CD4-positive, alpha-beta memory T cell (primary cell): ENCODE results near the gene PRKG1. TPM values are rescaled to one million over a fixed set of nuclear protein-coding genes. Genes with fewer than 3 reads are reported as not detected.

Experiments
- CTCF ChIA-PET: fragments of 350-600 bp; sonication (Branson Sonifier 250); formaldehyde crosslinking; loops from one replicate; lab custom pipeline; 2021; ENCODE audit warnings: inconsistent platforms; ENCODE audit not compliant: partially characterized antibody; lab: Charles Lee
- POLR2A ChIA-PET: fragments of 350-600 bp; sonication (Branson Sonifier 250); formaldehyde crosslinking; loops from one replicate; lab custom pipeline; 2021; ENCODE audit not compliant: partially characterized antibody; lab: Charles Lee
- DNase-seq, 5 donors: peaks; one replicate each; pipeline versions ENCODE4 v3.0.0 to v3.0.0-alpha.2; 2020 to 2022; ENCODE audit warnings: mixed read lengths in 1 of 5
- H3K27ac ChIP-seq: one replicate; pipeline ENCODE4 v1.7.0; 2013; ENCODE audit warnings: low read depth, low read length
- H3K27me3 ChIP-seq: 2 replicates; pipeline ENCODE4 v1.7.0; 2013; ENCODE audit warnings: mild to moderate bottlenecking, low read length, moderate library complexity; ENCODE audit not compliant: insufficient read depth
- H3K36me3 ChIP-seq: 2 replicates; pipeline ENCODE4 v1.7.0; 2013; ENCODE audit warnings: mild to moderate bottlenecking, low read length, moderate library complexity; ENCODE audit not compliant: insufficient read depth
- H3K4me1 ChIP-seq: 2 replicates; pipeline ENCODE4 v1.7.0; 2013; ENCODE audit warnings: mild to moderate bottlenecking, low read length, moderate library complexity; ENCODE audit not compliant: insufficient read depth
- H3K4me3 ChIP-seq, 2 donors: one replicate each; pipeline ENCODE4 v1.7.0; 2013; ENCODE audit warnings: low read length in 2 of 2, mild to moderate bottlenecking in 1 of 2
- H3K9me3 ChIP-seq, 2 donors: one replicate each; pipeline ENCODE4 v1.7.0; 2013; ENCODE audit warnings: low read length in 2 of 2, control low read depth in 1 of 2; ENCODE audit not compliant: control insufficient read depth in 1 of 2
- H3K27ac Mint-ChIP-seq, 7 donors: one replicate each; pipeline ENCODE4 v1.8.0; 2020 to 2021; ENCODE audit warnings: mixed read lengths in 7 of 7, mild to moderate bottlenecking in 6 of 7, inconsistent platforms in 3 of 7, moderate library complexity in 3 of 7
- H3K27me3 Mint-ChIP-seq, 2 donors: one replicate each; pipeline ENCODE4 v1.8.0; 2020 to 2021; ENCODE audit warnings: mixed read lengths in 2 of 2
- H3K36me3 Mint-ChIP-seq, 2 donors: one replicate each; pipeline ENCODE4 v1.8.0; 2020 to 2021; ENCODE audit warnings: mixed read lengths in 2 of 2, inconsistent platforms in 1 of 2, mild to moderate bottlenecking in 1 of 2
- H3K4me1 Mint-ChIP-seq, 4 donors: one replicate each; pipeline ENCODE4 v1.8.0; 2020 to 2021; ENCODE audit warnings: mixed read lengths in 4 of 4, mild to moderate bottlenecking in 1 of 4
- H3K4me3 Mint-ChIP-seq, 8 donors: one replicate each; pipeline ENCODE4 v1.8.0; 2020 to 2021; ENCODE audit warnings: mixed read lengths in 8 of 8, mild to moderate bottlenecking in 7 of 8, moderate library complexity in 6 of 8, inconsistent platforms in 3 of 8
- H3K9me3 Mint-ChIP-seq, 8 donors: one replicate each; pipeline ENCODE4 v1.8.0; 2020 to 2021; ENCODE audit warnings: mixed read lengths in 8 of 8, mild to moderate bottlenecking in 5 of 8, inconsistent platforms in 3 of 8, moderate library complexity in 1 of 8
- intact Hi-C: fragments of 100-400 bp; cut with micrococcal nuclease; formaldehyde crosslinking; loops from one replicate; pipeline ENCODE4 v1.15.1; 2023
- polyA plus RNA-seq, 2 donors: library from polyadenylated mRNA; unstranded; fragments of 300-500 nt; fragmentation: Illumina TruSeq; gene quantifications; one replicate each; pipeline ENCODE4 v1.2.3, GENCODE V29; 2021
- total RNA-seq, 2 experiments: library from RNA; stranded (reverse); gene quantifications; one replicate each; pipeline ENCODE4 v1.2.3, GENCODE V29; 2021

PRKG1 gene
- total and polyA plus RNA-seq, 4 experiments from 2014 or later, result 0.06 to 0.20 TPM; not detected in 2

- DNase-seq, result no peak
- no peaks in the 10 kb centered on the region for H3K4me1 ChIP-seq
- Mint-ChIP-seq H3K36me3 (no peaks in the 10 kb centered on the region), H3K9me3 (peaks cover 0 to 1% (median 0%) of the 10 kb centered on the region in 8 donors), H3K27me3 (peaks cover 0 to 1% of the 10 kb centered on the region in 2 donors), H3K4me3 (no peak overlapping the region), H3K27ac (no peak overlapping the region), H3K4me1 (no peaks in the 10 kb centered on the region)
- CTCF ChIA-PET, result no interaction called here
- intact Hi-C loops, result no loop called here
- no peak overlapping the region for H3K27ac ChIP-seq
- POLR2A ChIA-PET, result no interaction called here
- no peak overlapping the region for H3K4me3 ChIP-seq
- no peaks in the 10 kb centered on the region for H3K27me3 ChIP-seq
- H3K9me3 ChIP-seq, result no peaks in the 10 kb centered on the region
- H3K36me3 ChIP-seq, result no peaks in the 10 kb centered on the region
Measured at GRCh38 chr10:51364674-51365073, 290.4 kb downstream of the PRKG1 start.

GRCh38 chr10:51366044-51366443 is 291.8 kb downstream of the PRKG1 start:
- Mint-ChIP-seq H3K9me3 (peaks cover 0 to 1% (median 0%) of the 10 kb centered on the region in 8 donors), H3K36me3 (no peaks in the 10 kb centered on the region), H3K4me1 (no peaks in the 10 kb centered on the region), H3K27me3 (peaks cover 0 to 1% of the 10 kb centered on the region in 2 donors), H3K4me3 (no peak overlapping the region), H3K27ac (no peak overlapping the region)
- CTCF ChIA-PET, result no interaction called here
- DNase-seq, result no peak
- no peak overlapping the region for H3K4me3 ChIP-seq
- no peaks in the 10 kb centered on the region for H3K27me3 ChIP-seq
- no peaks in the 10 kb centered on the region for H3K4me1 ChIP-seq
- POLR2A ChIA-PET, result no interaction called here
- no peaks in the 10 kb centered on the region for H3K36me3 ChIP-seq
- no peak overlapping the region for H3K27ac ChIP-seq
- intact Hi-C loops, result no loop called here
- no peaks in the 10 kb centered on the region for H3K9me3 ChIP-seq

GRCh38 chr10:51367127-51367526 is 292.8 kb downstream of the PRKG1 start:
- no peaks in the 10 kb centered on the region for H3K9me3 ChIP-seq
- Mint-ChIP-seq H3K9me3 (peaks cover 0 to 1% (median 0%) of the 10 kb centered on the region in 8 donors), H3K27me3 (peaks cover 0 to 1% of the 10 kb centered on the region in 2 donors), H3K36me3 (no peaks in the 10 kb centered on the region), H3K27ac (no peak overlapping the region), H3K4me1 (no peaks in the 10 kb centered on the region), H3K4me3 (no peak overlapping the region)
- no peaks in the 10 kb centered on the region for H3K4me1 ChIP-seq
- ChIA-PET POLR2A (no interaction called here), CTCF (no interaction called here)
- no peak for DNase-seq
- H3K27ac ChIP-seq, result no peak overlapping the region
- intact Hi-C loops, result no loop called here
- no peaks in the 10 kb centered on the region for H3K36me3 ChIP-seq
- no peak overlapping the region for H3K4me3 ChIP-seq
- H3K27me3 ChIP-seq, result no peaks in the 10 kb centered on the region

GRCh38 chr10:51367694-51368093 is 293.4 kb downstream of the PRKG1 start:
- Histone ChIP-seq H3K4me3 (no peak overlapping the region), H3K27me3 (no peaks in the 10 kb centered on the region), H3K27ac (no peak overlapping the region), H3K9me3 (no peaks in the 10 kb centered on the region), H3K36me3 (no peaks in the 10 kb centered on the region), H3K4me1 (no peaks in the 10 kb centered on the region)
- no peak for DNase-seq
- intact Hi-C loops, result no loop called here
- peaks cover 0 to 1% of the 10 kb centered on the region in 2 donors for H3K27me3 Mint-ChIP-seq
- ChIA-PET CTCF (no interaction called here), POLR2A (no interaction called here)
- H3K27ac Mint-ChIP-seq, result no peak overlapping the region
- H3K4me3 Mint-ChIP-seq, result no peak overlapping the region
- no peaks in the 10 kb centered on the region for H3K4me1 Mint-ChIP-seq
- H3K9me3 Mint-ChIP-seq, result peaks cover 0 to 1% (median 0%) of the 10 kb centered on the region in 8 donors
- no peaks in the 10 kb centered on the region for H3K36me3 Mint-ChIP-seq

- intact Hi-C loops, result no loop called here
- H3K27ac Mint-ChIP-seq, result no peak overlapping the region
- Histone ChIP-seq H3K27ac (no peak overlapping the region), H3K27me3 (no peaks in the 10 kb centered on the region), H3K4me3 (no peak overlapping the region), H3K9me3 (no peaks in the 10 kb centered on the region), H3K36me3 (no peaks in the 10 kb centered on the region), H3K4me1 (no peaks in the 10 kb centered on the region)
- peaks cover 0 to 1% of the 10 kb centered on the region in 2 donors for H3K27me3 Mint-ChIP-seq
- no peaks in the 10 kb centered on the region for H3K36me3 Mint-ChIP-seq
- H3K4me3 Mint-ChIP-seq, result no peak overlapping the region
- POLR2A ChIA-PET, result no interaction called here
- DNase-seq, result no peak
- H3K9me3 Mint-ChIP-seq, result peaks cover 0 to 1% (median 0%) of the 10 kb centered on the region in 8 donors
- CTCF ChIA-PET, result no interaction called here
- H3K4me1 Mint-ChIP-seq, result no peaks in the 10 kb centered on the region
Measured at GRCh38 chr10:51368943-51369342, 294.7 kb downstream of the PRKG1 start.

- Histone ChIP-seq H3K4me1 (no peaks in the 10 kb centered on the region), H3K27me3 (no peaks in the 10 kb centered on the region), H3K27ac (no peak overlapping the region), H3K36me3 (no peaks in the 10 kb centered on the region), H3K4me3 (no peak overlapping the region), H3K9me3 (no peaks in the 10 kb centered on the region)
- H3K9me3 Mint-ChIP-seq, result peaks cover 0 to 1% (median 0%) of the 10 kb centered on the region in 8 donors
- peaks cover 0 to 1% of the 10 kb centered on the region in 2 donors for H3K27me3 Mint-ChIP-seq
- no peak overlapping the region for H3K27ac Mint-ChIP-seq
- DNase-seq, result no peak
- intact Hi-C loops, result no loop called here
- CTCF ChIA-PET, result no interaction called here
- no peak overlapping the region for H3K4me3 Mint-ChIP-seq
- no peaks in the 10 kb centered on the region for H3K36me3 Mint-ChIP-seq
- H3K4me1 Mint-ChIP-seq, result no peaks in the 10 kb centered on the region
- POLR2A ChIA-PET, result no interaction called here
Measured at GRCh38 chr10:51369903-51370302, 295.6 kb downstream of the PRKG1 start.

GRCh38 chr10:51371743-51372142 is 297.5 kb downstream of the PRKG1 start:
- no peak overlapping the region for H3K4me3 ChIP-seq
- Mint-ChIP-seq H3K27ac (no peak overlapping the region), H3K4me1 (no peaks in the 10 kb centered on the region), H3K27me3 (peaks cover 0 to 1% of the 10 kb centered on the region in 2 donors), H3K36me3 (no peaks in the 10 kb centered on the region), H3K9me3 (peaks cover 0 to 1% (median 0%) of the 10 kb centered on the region in 8 donors), H3K4me3 (no peak overlapping the region)
- H3K36me3 ChIP-seq, result no peaks in the 10 kb centered on the region
- ChIA-PET POLR2A (no interaction called here), CTCF (no interaction called here)
- H3K27me3 ChIP-seq, result no peaks in the 10 kb centered on the region
- H3K27ac ChIP-seq, result no peak overlapping the region
- DNase-seq, result no peak
- H3K9me3 ChIP-seq, result no peaks in the 10 kb centered on the region
- no peaks in the 10 kb centered on the region for H3K4me1 ChIP-seq
- intact Hi-C loops, result no loop called here

- no peaks in the 10 kb centered on the region for H3K36me3 Mint-ChIP-seq
- ChIA-PET CTCF (interaction anchor here (0.8 to 1.4 kb wide), 2 partner anchors 14 to 50 kb away, joined by 3 read pairs; no protein-coding TSS in a partner anchor), POLR2A (no interaction called here)
- intact Hi-C loops, result no loop called here
- no peaks in the 10 kb centered on the region for H3K36me3 ChIP-seq
- H3K27me3 Mint-ChIP-seq, result peaks cover 0 to 3% of the 10 kb centered on the region in 2 donors
- no peak overlapping the region for H3K27ac ChIP-seq
- H3K4me3 Mint-ChIP-seq, result no peak overlapping the region
- no peak overlapping the region for H3K4me3 ChIP-seq
- no peaks in the 10 kb centered on the region for H3K4me1 ChIP-seq
- no peak for DNase-seq
- peaks cover 0 to 3% (median 0%) of the 10 kb centered on the region in 8 donors for H3K9me3 Mint-ChIP-seq
- no peaks in the 10 kb centered on the region for H3K4me1 Mint-ChIP-seq
- H3K27ac Mint-ChIP-seq, result no peak overlapping the region
- H3K9me3 ChIP-seq, result no peaks in the 10 kb centered on the region
- H3K27me3 ChIP-seq, result no peaks in the 10 kb centered on the region
Measured at GRCh38 chr10:51375790-51376189, 301.5 kb downstream of the PRKG1 start.
